Smooth muscle cell (in vitro differentiated cells): ENCODE measurements around the gene PSME3. TPM values are rescaled to one million over a fixed set of nuclear protein-coding genes. Genes with fewer than 3 reads are reported as not detected.
"Not testable (repeated sequence)": the region's sequence is repeated elsewhere in the genome, so short reads cannot be mapped to it uniquely, and the experiment has no call there.

ENCODE experiments used
- DNase-seq: peaks from one replicate; lab custom pipeline; 2025; ENCODE audit not compliant: unreplicated experiment; lab: John Stamatoyannopoulos, UW
- H2AFZ ChIP-seq: fragments of 200-600 bp; sonication (generic); 2 replicates; pipeline ENCODE4 v1.6.0; 2016; ENCODE audit warnings: antibody characterized with exemption, low read depth, mild to moderate bottlenecking
- H3F3A ChIP-seq: fragments of 200-600 bp; sonication (generic); 2 replicates; pipeline ENCODE4 v1.6.0; 2017; ENCODE audit warnings: antibody characterized with exemption, low read depth
- H3K27ac ChIP-seq: fragments of 200-600 bp; sonication (generic); 2 replicates; pipeline ENCODE4 v1.5.1; 2016; ENCODE audit warnings: low read depth, mild to moderate bottlenecking
- H3K27me3 ChIP-seq: fragments of 200-600 bp; sonication (generic); 2 replicates; pipeline ENCODE4 v1.6.1; 2016; ENCODE audit warnings: low read depth, mild to moderate bottlenecking
- H3K36me3 ChIP-seq: fragments of 200-600 bp; sonication (generic); 2 replicates; pipeline ENCODE4 v1.5.1; 2016; ENCODE audit warnings: low read depth
- H3K4me1 ChIP-seq: fragments of 200-600 bp; sonication (generic); 2 replicates; pipeline ENCODE4 v1.5.1; 2016; ENCODE audit warnings: low read depth
- H3K4me2 ChIP-seq: fragments of 200-600 bp; sonication (generic); 2 replicates; pipeline ENCODE4 v1.6.0; 2016; ENCODE audit warnings: mild to moderate bottlenecking
- H3K4me3 ChIP-seq: fragments of 200-600 bp; sonication (generic); 2 replicates; pipeline ENCODE4 v1.5.1; 2016; ENCODE audit warnings: mild to moderate bottlenecking
- H3K79me2 ChIP-seq: fragments of 200-600 bp; sonication (generic); 2 replicates; pipeline ENCODE4 v1.6.0; 2016; ENCODE audit warnings: low read depth, mild to moderate bottlenecking
- H3K9ac ChIP-seq: fragments of 200-600 bp; sonication (generic); 2 replicates; pipeline ENCODE4 v1.6.0; 2016; ENCODE audit warnings: low read depth
- H3K9me3 ChIP-seq: fragments of 200-600 bp; sonication (generic); replicated peaks from 2 replicates; pipeline ENCODE4 v1.5.1; 2016; ENCODE audit warnings: low read depth
- H4K20me1 ChIP-seq: fragments of 200-600 bp; sonication (generic); 2 replicates; pipeline ENCODE4 v1.6.0; 2016; ENCODE audit warnings: low read depth
- WGBS: methylation state at CpG from one replicate; pipeline ENCODE4 v1.1.7; 2016; ENCODE audit warnings: low lambda C conversion rate; 5-methylcytosine and 5-hydroxymethylcytosine counted together
- polyA plus RNA-seq: library from polyadenylated mRNA; unstranded; fragments of >200 nt; fragmentation: Nextera tagmentation; extraction: Ambion mirVana; gene quantifications from 2 replicates; pipeline ENCODE4 v1.2.1, GENCODE V29; 2016
- total RNA-seq: library from RNA; depleted of rRNA; stranded (reverse); fragments of >200 nt; gene quantifications from 2 replicates; pipeline ENCODE4 v1.2.3, GENCODE V29; 2014
- TF ChIP-seq, protein P1 (sequence below): fragments of 200-600 bp; sonication (generic); IDR thresholded peaks from 2 replicates; pipeline ENCODE4 v1.5.1; 2017; ENCODE audit warnings: borderline replicate concordance, mild to moderate bottlenecking, antibody characterized with exemption; ENCODE audit not compliant: insufficient read depth, poor library complexity, severe bottlenecking

Gene PSME3
- total and polyA plus RNA-seq, 2 experiments from 2014 or later = 67.1 to 85.3 TPM

DNA sequence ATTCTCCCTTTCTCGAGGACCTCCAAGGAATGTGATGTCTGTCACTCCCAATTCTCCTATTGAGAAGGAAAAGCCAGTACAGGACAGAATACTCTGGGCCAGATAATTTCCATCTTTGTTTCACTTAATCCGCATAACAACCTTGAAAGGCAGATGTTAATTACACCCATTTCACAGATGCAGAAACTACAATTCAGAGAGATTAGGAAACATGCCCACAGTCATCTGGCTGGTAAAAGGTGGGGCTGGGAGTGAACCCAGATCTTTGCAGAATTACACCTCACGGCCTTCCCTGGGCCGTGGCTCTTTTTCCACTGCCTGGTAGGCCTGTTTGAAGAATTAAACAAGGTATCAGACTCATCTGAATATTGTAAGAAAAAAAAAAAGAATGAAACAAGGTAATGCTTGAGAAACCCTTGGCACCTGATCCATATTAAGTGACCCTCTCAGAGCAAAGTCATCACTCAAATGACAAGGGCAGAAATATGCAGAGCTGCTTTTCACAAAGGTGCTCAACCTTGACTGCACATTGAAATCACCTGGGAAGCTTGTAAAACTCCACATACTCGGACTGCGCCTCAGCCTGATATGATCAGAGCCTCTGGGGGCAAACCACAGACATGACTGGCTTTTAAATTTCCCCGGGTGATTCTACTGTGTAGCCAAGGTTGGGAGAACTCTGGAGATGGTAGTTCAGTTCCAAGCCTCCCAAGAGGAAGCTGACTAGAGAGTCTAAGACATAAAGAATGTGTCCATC is 50.8 kb downstream of the PSME3 start:
- H3K4me1 ChIP-seq = no peaks in the 10 kb centered on the region
- no peak overlapping the region for H3K27ac ChIP-seq
- TF ChIP-seq, protein P1, sequence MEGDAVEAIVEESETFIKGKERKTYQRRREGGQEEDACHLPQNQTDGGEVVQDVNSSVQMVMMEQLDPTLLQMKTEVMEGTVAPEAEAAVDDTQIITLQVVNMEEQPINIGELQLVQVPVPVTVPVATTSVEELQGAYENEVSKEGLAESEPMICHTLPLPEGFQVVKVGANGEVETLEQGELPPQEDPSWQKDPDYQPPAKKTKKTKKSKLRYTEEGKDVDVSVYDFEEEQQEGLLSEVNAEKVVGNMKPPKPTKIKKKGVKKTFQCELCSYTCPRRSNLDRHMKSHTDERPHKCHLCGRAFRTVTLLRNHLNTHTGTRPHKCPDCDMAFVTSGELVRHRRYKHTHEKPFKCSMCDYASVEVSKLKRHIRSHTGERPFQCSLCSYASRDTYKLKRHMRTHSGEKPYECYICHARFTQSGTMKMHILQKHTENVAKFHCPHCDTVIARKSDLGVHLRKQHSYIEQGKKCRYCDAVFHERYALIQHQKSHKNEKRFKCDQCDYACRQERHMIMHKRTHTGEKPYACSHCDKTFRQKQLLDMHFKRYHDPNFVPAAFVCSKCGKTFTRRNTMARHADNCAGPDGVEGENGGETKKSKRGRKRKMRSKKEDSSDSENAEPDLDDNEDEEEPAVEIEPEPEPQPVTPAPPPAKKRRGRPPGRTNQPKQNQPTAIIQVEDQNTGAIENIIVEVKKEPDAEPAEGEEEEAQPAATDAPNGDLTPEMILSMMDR = no peak
- no peaks in the 10 kb centered on the region for H3K79me2 ChIP-seq
- WGBS = 70% methylated on average over 7 of the region's 7 CpGs
- H3F3A ChIP-seq = no peaks in the 10 kb centered on the region
- no peak overlapping the region for H3K4me2 ChIP-seq
- H4K20me1 ChIP-seq = no peaks in the 10 kb centered on the region
- H3K9me3 ChIP-seq = no peaks in the 10 kb centered on the region
- no peak overlapping the region for H3K9ac ChIP-seq
- no peak overlapping the region for H2AFZ ChIP-seq
- no peak for DNase-seq
- H3K36me3 ChIP-seq = no peaks in the 10 kb centered on the region
- H3K4me3 ChIP-seq = no peak overlapping the region
- H3K27me3 ChIP-seq = no peaks in the 10 kb centered on the region

DNA sequence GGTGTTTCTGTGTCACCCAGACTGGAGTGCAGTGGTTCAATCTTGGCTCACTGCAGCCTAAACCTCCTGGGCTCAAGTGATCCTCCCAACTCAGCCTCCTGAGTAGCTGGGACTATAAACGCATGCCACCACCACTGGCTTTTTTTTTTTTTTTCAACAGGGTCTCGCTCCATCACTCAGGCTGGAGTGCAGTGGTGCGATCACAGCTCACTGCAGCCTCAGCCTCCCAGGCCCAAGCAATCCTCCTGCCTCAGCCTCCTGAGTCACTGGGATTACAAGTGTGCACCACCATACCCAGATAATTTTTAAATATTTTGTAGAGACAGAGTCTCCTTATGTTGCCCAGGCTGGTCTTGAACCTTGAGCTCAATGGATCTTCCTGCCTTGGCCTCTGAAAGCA is 52.6 kb downstream of the PSME3 start:
- WGBS = 95% methylated on average over 3 of the region's 3 CpGs
- H3K9me3 ChIP-seq, H3K4me2 ChIP-seq, H2AFZ ChIP-seq, H3K36me3 ChIP-seq, DNase-seq, H3K4me3 ChIP-seq, H3F3A ChIP-seq, H4K20me1 ChIP-seq, H3K27ac ChIP-seq, H3K79me2 ChIP-seq, H3K27me3 ChIP-seq, H3K9ac ChIP-seq, H3K4me1 ChIP-seq: not testable (repeated sequence)

DNA sequence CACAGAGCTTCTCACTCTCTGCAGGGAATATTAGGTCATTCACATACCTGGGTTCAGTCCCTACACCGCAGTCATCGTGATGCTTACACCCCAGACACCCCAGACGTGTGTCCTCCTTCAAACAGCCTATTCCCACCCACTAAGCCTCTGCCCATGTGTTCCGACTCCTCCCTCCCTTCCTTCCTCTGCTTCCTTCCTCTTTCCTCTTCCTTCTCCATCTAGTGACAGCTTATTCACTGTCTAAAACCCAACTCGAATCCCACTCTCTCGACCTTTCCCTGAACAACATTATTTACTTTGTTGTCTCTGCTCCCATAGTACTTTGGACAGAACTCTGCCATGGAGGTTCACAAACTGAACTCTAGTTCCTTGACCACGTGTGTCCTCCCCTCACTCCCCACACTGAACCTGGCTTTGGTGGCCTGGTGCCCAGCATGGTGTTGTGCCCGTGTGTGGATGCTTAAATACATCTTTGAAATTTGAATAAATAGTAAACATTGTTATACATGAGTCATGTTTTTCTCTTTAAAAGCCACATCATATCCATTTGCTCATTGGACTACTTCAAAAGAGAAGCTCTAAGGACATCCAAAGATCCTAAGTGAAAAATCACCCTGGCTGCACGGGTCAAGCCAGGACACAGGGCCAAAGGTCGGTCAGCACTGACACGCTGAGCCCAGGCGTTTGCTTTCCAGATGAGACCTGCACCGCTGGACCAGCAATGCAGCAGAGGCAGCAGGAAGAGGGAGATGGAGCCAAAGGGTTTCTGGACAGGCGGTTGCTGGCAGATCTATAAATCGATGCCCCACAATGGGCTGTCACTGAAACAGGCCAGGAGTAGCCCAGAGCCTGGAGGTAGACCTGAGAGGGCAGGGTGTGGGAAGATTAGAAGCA is 53.3 kb downstream of the PSME3 start:
- H3K9ac ChIP-seq = no peak overlapping the region
- H3K79me2 ChIP-seq = no peaks in the 10 kb centered on the region
- H2AFZ ChIP-seq = no peak overlapping the region
- no peaks in the 10 kb centered on the region for H3K9me3 ChIP-seq
- no peak overlapping the region for H3K4me3 ChIP-seq
- no peaks in the 10 kb centered on the region for H3K36me3 ChIP-seq
- H3K27ac ChIP-seq = no peak overlapping the region
- DNase-seq = no peak
- H3K4me1 ChIP-seq = no peaks in the 10 kb centered on the region
- H3F3A ChIP-seq = peaks cover 3% of the 10 kb centered on the region
- no peaks in the 10 kb centered on the region for H3K27me3 ChIP-seq
- H4K20me1 ChIP-seq = no peaks in the 10 kb centered on the region
- TF ChIP-seq, protein P1 = no peak
- no peak overlapping the region for H3K4me2 ChIP-seq
- 92% methylated on average over 15 of the region's 15 CpGs for WGBS

DNA sequence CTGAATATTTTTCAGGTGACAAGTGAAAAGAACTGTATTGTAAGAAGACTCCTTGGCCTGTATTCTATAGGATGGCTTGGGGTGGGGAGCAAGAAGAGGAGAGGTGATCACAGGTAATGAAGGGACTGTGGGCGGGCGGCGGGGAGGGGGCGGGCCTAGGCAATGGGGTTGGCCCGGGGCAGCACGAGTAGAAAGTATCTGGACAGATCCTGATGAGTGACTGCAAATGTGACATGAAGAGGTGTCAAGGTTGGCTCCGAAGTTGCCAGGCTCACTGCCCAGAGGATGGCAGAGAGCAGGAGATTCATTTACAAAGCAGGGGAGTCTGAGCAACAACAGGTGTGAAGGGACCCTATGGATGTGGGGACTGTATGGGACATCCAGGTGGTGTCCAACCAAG is 56.6 kb downstream of the PSME3 start:
- H3K79me2 ChIP-seq = no peaks in the 10 kb centered on the region
- H3K4me2 ChIP-seq = no peak overlapping the region
- peaks cover 3% of the 10 kb centered on the region for H3K4me1 ChIP-seq
- H3K9ac ChIP-seq = no peak overlapping the region
- no peak overlapping the region for H3K27ac ChIP-seq
- TF ChIP-seq, protein P1 = no peak
- no peaks in the 10 kb centered on the region for H3K36me3 ChIP-seq
- no peak overlapping the region for H3K4me3 ChIP-seq
- no peaks in the 10 kb centered on the region for H3K9me3 ChIP-seq
- no peak for DNase-seq
- 90% methylated on average over 6 of the region's 7 CpGs for WGBS
- no peaks in the 10 kb centered on the region for H3K27me3 ChIP-seq
- H4K20me1 ChIP-seq = no peaks in the 10 kb centered on the region
- peaks cover 7% of the 10 kb centered on the region for H3F3A ChIP-seq
- H2AFZ ChIP-seq = no peak overlapping the region
